PFSK-1 (cell line): Measurements from ENCODE around the gene PICALM.

Experiments
- FOXP2 ChIP-seq: optimal IDR thresholded peaks from 2 replicates; pipeline ENCODE3; 2011; ENCODE audit warnings: borderline replicate concordance, control low read depth, inconsistent platforms; ENCODE audit not compliant: insufficient read depth; ENCODE audit errors: extremely low read length, extremely low read depth
- POLR2AphosphoS5 ChIP-seq: IDR thresholded peaks from 2 replicates; pipeline ENCODE4 v1.6.1; 2012; ENCODE audit warnings: low read depth, mild to moderate bottlenecking, control low read depth, low read length, moderate library complexity
- SIN3A ChIP-seq: IDR thresholded peaks from 2 replicates; pipeline ENCODE4 v1.6.1; 2012; ENCODE audit warnings: mild to moderate bottlenecking, low read length, moderate library complexity, borderline replicate concordance; ENCODE audit not compliant: insufficient read depth
- TAF1 ChIP-seq: IDR thresholded peaks from 2 replicates; pipeline ENCODE4 v1.6.1; 2012; ENCODE audit warnings: low read length, control low read depth, borderline replicate concordance; ENCODE audit not compliant: insufficient read depth
- TF ChIP-seq, protein P1 (sequence below), 2 experiments: IDR thresholded peaks; 2 replicates each; pipeline versions ENCODE4 v1.6.1 to v1.8.0; 2011 to 2012; ENCODE audit warnings: low read depth in 2 of 2, low read length in 2 of 2, control low read depth in 1 of 2, inconsistent platforms in 1 of 2, mild to moderate bottlenecking in 1 of 2, moderate library complexity in 1 of 2; ENCODE audit not compliant: insufficient read depth in 1 of 2

Gene PICALM

DNA sequence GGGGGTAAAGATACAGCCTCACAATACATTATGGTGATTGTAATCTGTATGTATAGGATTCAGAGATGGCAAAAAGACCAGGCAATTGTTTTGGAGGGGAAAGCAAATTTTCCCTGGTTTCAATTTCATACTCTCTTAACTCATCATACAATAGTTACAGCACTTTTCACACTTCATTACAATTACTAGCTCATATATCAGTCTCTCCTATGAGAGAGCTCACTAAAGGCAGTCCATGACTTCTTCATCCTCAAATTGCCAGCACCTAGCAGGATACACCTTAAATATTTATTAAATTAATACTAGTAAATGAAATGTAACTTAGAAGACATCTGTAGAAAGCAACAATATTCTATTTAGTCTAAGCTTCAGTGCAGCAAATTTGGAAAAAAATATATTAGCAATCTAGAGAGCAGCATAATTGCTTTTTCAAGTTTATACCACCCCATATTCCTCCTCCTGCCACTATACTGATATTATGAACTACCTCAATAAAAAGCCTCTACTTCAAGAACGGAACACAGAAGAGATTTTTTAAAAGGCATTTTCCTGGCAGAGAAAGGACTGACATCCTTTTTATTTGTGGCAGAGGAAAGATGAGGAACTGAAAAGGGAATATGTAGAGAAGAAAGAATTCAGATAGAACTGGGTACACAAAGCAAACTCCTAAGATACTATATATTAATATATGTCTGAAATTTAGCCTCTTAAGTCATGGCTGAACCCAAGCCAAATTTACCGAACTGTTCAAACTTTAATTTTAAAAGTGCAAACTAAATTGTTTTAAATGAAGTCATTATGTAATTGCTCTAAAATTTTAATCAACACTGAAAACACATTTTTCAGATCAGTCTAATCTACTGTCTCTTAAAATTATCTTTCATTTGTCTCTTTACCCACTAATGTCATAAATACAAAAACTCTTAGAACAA, 27.7 kb downstream of the PICALM start:
- TF ChIP-seq TAF1 (no peak), POLR2AphosphoS5 (no peak), SIN3A (no peak)

DNA sequence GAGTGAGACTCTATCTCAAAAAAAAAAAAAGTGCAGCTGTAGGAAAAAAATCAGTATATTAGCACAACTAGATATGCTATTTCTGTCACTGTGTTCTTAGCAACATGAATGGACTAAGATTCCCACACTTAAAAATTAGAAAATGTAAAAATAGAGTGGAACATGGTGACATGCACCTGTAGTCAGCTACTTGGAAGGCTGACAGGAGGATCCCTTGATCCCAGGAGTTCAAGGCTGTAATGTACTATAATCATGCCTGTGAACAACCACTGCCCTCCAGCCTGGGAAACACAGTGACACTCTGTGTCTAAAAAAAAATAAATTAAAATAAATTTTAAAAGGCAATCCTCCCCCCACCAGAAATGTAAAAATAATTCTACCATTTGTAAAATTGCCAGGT, 29.8 kb downstream of the PICALM start:
- no peak for TF ChIP-seq SIN3A
- TF ChIP-seq TAF1, result no peak
- TF ChIP-seq FOXP2, result no peak
- no peak for TF ChIP-seq POLR2AphosphoS5
- TF ChIP-seq, protein P1, sequence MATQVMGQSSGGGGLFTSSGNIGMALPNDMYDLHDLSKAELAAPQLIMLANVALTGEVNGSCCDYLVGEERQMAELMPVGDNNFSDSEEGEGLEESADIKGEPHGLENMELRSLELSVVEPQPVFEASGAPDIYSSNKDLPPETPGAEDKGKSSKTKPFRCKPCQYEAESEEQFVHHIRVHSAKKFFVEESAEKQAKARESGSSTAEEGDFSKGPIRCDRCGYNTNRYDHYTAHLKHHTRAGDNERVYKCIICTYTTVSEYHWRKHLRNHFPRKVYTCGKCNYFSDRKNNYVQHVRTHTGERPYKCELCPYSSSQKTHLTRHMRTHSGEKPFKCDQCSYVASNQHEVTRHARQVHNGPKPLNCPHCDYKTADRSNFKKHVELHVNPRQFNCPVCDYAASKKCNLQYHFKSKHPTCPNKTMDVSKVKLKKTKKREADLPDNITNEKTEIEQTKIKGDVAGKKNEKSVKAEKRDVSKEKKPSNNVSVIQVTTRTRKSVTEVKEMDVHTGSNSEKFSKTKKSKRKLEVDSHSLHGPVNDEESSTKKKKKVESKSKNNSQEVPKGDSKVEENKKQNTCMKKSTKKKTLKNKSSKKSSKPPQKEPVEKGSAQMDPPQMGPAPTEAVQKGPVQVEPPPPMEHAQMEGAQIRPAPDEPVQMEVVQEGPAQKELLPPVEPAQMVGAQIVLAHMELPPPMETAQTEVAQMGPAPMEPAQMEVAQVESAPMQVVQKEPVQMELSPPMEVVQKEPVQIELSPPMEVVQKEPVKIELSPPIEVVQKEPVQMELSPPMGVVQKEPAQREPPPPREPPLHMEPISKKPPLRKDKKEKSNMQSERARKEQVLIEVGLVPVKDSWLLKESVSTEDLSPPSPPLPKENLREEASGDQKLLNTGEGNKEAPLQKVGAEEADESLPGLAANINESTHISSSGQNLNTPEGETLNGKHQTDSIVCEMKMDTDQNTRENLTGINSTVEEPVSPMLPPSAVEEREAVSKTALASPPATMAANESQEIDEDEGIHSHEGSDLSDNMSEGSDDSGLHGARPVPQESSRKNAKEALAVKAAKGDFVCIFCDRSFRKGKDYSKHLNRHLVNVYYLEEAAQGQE (IDR thresholded peaks at IDR 0.05; ENCODE audit: insufficient read depth in 1 of 2, low read depth in 2 of 2, low read length in 2 of 2), result no peak

DNA sequence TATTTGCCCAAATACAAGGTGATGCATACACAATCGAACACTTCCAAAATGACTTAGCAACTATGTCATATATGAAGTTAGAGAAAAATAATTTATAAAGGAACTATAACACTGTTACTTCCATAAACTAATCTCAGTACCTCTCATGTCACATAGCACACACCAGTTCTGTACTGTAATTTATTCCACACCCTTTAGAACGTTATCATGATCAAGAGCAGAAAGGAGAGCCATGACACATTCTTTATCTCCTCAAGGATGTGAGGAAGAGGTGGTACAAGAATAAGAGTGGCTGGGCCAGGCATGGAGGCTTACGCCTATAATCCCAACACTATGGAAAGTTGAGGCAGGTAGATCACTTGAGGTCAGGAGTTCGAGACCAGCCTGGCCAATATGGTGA, 31.1 kb downstream of the PICALM start:
- TF ChIP-seq POLR2AphosphoS5, result no peak
- TF ChIP-seq TAF1, result no peak
- TF ChIP-seq SIN3A, result no peak
- TF ChIP-seq FOXP2, result no peak
- TF ChIP-seq, protein P1 (IDR thresholded peaks at IDR 0.05; ENCODE audit: insufficient read depth in 1 of 2, low read depth in 2 of 2, low read length in 2 of 2), result no peak

DNA sequence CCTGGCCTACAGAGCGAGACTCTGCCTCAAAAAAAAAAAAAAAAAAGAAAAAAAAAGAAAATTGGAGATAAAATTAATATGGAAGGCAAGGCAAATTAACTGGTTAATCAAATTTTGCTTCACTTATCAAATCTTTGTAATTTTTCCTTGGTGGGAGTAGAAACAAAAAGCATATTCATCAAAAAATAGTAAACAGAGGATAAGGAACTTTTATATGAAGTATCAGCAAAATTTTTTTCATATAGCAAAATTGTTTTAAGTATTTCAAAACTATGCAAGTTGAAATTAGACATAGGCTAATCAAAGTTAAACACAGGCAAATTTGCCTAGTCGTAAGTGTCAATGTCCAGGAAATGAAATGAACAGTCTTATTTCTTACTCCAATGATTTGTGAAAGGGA, 33.0 kb downstream of the PICALM start:
- TF ChIP-seq, protein P1 (IDR thresholded peaks at IDR 0.05; ENCODE audit: insufficient read depth in 1 of 2, low read depth in 2 of 2, low read length in 2 of 2), result no peak

DNA sequence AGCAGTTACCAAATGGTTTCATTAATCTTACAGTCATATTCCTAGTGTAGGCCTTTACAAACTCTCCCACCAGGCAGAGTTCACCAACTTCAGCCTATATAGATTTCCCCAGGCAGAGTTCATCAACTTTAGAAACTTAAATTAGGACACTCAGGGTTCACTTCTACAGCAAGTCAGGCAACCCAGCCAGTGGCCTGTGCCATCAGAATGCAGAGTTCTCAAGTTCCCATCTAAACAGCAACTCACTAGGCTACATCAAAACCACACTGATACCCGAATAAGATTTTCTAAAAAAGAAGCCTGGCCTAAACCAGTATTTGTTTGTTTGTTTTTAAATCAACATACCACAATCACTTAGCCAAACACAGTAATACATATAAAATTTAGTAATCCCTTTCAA, 33.7 kb downstream of the PICALM start:
- TF ChIP-seq SIN3A (no peak), FOXP2 (no peak), TAF1 (no peak), POLR2AphosphoS5 (no peak)
- TF ChIP-seq, protein P1 (IDR thresholded peaks at IDR 0.05; ENCODE audit: insufficient read depth in 1 of 2, low read depth in 2 of 2, low read length in 2 of 2), result no peak
